HG03095 (cell line): ENCODE results near the gene PKNOX2.

ENCODE experiments used
- ATAC-seq: cut with Tn5 transposase; IDR thresholded peaks from one replicate; pipeline ENCODE4 v1.9.1; 2021; ENCODE audit warnings: moderate library complexity; ENCODE audit not compliant: unreplicated experiment

The PKNOX2 gene

DNA sequence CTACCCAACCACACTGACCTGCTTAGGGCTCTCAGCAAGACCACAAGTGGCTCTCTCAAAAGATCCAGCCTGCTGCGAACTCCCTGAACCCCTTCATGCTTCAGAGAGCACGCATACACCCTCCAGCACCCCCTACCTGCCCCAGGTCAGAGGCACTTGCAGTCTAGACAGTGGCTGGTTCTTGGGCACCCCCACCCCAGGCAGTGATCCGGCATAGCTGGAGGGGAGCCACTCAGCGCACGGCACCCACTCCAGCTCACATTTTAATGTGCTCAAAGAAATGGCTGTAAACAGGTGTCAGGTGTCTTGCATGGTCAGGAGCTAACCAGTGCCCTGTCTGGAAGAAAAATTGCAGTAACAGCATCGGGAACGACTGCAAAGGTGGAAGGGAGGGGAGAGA, 140.8 kb downstream of the PKNOX2 start:
- ATAC-seq = no peak

DNA sequence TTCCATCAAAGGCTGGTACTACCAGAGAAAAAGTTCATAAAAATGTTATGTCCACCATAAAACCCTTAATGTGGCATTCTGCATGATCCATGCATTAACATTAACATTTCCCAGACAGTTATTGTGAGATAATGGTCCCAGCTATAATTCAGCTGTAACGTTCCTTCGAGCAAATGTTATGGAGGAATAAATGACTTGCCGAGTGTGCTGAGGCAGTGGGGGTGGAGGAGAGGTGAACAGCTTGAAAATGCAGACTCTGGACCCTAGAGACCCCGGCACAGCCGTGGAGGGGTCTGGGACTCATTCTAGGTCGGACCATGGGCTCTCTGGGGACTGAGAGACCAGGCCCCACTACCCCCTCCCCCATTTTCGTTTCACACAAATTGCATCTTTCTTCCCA, 141.9 kb downstream of the PKNOX2 start:
- no peak for ATAC-seq

DNA sequence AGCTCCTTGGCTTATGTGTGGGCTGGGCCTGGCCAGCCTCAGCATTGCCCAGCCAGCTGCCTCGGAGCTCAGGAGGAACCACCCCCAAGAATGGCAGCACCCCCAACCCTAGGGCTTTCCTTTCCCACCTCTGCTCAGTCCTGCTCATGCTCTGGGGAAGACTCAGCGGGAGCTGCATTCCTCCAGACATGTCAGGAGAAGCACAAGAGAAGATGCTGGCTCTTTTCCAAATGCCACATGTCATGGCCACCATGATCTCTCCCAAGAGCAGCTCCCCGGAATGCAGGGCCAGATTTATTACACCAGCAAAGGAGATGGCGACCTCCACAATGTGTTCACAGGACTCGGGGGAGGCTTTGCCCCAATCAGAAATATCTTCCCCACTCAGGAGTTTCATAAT, 143.7 kb downstream of the PKNOX2 start:
- no peak for ATAC-seq

DNA sequence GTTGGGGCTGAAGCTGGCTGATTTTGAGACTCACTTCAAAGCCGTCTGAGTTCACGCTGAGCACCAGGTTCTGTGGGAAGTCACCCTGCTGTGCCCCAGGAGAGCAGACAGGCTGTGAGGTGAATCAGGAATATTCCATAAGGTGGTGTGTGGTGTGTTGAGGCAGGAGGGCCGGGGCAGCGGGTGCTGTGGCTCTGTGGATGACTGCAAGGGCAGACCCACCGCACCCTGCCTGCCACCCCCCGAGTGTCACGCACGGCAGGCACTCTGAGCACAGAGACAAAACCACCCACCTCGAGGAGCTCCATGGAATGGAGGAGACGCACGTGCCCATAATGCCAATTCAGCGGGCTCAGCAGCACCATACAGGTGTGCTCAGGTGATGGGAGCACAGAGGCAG, 147.8 kb downstream of the PKNOX2 start:
- ATAC-seq = no peak

DNA sequence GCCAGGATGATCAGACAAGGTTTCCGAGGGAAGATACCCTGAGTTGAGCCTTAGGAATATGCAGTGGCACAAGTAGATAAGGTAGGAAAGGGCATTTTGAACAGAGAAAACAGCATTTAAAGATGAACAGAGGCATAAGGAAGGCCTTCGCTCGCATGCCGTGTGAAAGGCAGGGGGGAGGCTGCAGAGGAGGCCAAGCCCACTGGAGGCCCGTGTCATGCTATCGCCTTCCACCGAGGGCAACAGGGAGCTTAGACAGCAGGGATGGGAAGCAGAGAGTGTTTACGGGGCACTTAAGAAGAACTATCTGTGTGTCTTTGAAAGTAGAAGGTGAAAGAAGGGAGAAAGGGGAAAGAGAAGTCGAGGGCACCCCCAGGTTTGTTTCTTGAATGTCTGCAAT, 148.3 kb downstream of the PKNOX2 start:
- ATAC-seq = no peak

DNA sequence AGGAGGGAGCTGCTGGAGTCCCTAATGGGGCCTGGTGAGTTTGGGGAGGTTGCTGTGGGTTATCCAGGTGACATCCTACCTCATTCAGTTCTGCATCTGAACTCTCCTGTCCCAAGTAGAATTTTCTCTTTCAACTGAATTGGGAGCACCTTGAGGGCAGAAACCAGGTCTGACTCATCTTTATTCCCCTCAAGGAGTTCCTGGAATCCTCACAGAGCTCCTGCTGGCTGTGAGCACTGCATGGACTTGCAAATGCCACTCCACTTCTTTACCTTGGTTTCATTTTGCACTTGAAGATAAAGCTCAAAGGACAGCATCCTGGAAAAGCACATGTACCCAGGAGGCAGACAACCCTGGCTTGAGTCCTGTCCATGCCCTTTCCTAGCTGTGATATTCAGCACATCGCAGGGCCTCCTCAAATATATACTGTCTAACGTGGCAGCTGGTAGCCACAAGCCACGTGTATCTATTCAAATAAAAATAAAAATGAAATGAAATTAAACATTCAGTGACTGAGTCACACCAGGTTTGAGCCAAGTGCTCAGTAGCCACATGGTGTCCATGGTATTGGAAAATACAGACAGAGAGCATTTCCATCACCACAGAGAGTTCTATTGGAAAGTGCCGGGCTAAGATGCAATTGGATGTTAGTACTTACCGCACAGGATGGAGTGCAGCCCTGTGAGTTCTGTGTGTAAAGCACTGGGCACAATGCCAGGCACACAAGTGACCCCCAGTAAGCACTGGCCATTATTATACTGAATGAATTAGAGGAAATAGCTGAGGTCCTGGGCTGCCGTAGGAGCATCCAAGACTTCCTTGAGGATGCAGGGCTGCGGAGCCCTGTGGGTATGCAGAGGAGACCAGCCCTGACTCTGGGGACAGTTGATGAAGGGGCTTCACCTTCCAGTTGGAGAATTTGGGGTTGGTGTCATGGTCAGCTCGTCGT, 149.0 kb downstream of the PKNOX2 start:
- no peak for ATAC-seq

DNA sequence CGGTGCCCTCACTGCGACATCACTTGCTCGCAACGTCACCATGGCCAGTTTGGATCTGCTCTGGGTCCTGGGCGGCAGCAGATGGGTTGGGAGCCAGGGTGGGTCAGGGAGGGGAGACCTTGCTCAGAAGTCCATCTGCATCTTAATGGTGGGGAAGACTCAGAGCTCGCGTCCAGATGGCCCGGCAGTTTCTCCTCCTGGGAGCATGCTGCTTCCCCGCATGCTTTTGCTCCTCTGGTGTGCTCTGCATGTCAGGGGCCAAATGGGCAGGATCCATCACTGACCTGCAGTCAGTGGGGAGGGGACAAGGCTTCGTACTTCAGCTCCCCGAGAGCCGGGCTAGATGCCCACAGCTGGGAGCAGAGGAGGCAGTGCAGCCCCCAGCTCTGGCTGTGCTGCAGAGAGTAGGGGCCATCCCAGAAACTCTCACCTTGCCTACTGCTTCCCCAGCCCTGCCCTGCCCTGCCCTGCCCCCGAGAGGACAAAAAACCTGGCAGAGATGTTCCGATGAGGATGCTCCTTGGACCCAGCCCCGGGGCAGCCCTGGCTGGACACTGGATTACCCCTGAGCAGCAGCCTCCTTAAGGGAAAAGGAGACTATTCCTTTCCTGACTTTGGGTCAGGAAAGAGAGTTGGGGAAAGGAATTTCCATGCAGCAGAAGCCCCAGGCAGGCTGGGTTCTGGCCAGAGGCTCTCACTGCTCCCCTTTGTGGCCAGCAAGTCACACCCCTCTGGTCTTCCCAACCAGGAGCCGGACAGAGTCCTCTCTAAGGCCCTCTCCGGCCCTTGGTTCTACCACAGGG, 149.9 kb downstream of the PKNOX2 start:
- ATAC-seq = no peak

DNA sequence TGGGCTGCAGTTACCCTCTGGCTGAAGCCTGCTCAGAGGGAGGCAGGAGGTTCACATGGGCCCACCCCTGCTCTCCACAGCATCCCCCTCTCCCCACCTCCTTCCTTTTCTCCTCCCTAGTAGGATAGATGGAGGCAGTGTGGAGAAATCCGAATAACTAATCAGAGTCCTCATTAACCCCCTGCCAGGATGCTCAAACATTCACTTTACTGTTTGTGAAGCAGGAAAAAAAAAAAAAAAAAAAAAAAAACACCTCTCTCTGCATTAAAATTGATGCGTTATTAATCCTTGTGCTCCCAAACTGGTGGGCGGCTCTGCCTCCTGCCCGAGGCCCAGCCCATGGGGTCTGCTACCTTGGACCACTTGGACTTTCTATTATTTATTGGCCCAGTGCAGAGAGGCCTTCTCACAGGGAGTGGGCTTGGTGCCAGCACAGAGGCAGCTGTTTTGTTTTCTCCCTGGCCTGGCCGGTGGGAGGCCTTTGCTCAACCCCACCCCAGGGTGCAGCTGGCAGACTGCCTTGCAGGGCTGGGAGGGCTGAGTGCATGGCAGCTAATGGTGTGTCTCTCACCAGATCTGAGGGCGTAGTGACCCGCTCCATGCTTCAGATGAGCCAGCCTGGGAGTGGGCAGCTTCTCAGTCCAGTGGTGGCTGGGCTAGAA, 150.7 kb downstream of the PKNOX2 start:
- ATAC-seq = no peak

DNA sequence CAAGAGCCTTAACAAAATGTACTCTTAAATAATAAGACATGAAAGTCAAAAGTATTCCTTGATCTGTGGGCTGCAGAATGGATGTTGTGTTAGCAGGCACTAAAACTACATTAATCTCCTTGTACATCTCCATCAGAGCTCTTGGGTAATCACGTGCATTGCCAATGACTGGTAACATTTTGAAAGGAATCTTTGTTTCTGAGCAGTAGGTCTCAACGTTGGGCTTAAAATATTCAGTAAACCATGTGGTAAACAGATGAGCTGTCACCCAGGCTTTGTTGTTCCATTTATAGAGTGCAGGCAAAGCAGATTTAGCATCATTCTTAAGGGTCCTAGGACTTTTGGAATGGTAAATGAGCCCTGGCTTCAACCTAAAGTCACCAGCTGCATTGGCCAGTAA, 152.9 kb downstream of the PKNOX2 start:
- no peak for ATAC-seq

DNA sequence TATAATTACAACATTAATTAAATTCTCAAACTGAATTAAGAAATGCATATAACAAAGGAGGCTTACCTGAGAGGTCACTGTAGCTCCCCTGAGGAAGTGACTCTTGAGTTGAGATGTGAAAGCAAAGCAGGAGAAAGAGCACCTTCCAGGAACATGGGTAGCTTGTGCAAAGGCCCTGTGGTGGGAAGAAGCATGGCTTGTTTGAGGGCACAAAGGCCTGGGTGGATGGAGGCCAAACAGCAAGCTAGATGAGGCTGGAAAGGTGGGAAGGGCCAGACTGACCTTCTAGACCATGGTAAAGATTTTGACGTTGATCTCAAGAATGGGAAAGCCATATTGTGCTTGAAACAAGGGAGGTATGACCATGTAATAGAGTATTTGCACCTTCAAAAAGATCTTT, 155.1 kb downstream of the PKNOX2 start:
- no peak for ATAC-seq

DNA sequence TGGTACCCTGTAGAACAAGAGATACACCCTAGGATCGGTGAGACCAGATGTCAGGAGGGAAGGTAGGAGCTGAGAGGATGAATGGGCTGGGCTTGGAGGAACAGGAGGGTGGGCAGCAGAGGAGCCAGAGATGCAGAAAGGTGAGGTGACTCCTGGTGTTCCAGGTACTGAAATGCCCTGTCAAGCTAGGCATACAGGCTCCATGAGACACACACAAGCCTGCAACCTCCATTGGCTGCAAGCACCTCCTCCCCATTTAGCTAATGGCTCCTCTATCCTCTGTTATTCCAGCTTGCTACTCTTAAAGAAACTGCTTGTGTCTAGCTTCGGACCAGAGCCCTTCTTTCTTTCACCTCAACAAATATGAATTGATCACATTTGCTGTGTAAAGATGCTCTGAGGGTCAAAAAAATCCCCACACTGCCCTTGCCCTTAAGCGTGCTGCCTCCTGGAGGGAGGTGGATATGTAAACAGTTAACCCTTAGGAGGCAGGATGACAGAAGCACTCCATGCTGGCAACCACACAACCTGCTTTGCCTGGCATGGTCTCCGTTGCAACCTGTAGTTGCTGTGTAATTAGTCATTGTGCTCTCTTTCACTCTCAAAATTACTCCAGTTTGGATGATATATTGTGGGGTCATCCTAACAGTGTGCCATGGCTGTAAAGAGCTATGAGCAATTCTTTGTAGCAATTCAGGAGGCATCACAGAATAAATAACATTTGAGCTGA, 156.0 kb downstream of the PKNOX2 start:
- ATAC-seq = no peak

DNA sequence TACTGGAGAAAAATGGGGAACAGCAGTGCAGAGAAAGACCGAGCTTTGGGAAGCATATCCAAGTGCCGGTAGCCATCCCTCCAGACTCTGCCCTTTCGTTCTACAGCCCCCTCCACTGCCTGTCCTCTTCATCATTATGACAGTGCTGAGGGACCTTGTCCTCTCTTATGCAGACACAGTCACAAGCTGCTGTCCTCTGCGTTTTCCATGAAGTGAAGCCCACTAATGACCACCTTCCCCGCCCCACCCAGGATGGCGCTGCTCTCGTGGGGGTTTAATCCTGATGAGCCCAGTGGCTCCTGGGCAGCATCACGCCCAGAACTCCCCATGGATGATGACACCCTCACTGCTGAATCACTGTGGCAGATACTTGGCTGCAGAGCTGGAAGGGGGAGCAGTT, 157.7 kb downstream of the PKNOX2 start:
- ATAC-seq = no peak

DNA sequence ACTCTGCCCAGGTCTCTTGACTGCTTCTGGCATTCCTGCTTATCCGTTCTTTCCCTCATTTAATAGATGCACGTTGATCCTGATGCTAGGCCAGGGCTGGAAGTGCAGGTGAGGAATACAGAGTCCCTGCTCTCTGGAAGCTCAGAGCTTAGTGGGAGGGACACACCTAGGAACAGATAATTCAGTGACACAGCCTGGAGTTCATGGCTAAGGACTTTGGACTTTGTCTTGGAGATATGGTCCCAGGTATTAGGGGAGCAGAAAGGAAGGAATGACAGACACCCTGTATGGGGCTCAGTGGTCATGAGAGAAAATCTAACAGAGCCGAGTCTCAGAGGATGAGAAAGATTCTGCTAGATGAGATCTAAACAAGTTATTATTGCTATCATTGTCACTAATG, 160.6 kb downstream of the PKNOX2 start:
- ATAC-seq = no peak

DNA sequence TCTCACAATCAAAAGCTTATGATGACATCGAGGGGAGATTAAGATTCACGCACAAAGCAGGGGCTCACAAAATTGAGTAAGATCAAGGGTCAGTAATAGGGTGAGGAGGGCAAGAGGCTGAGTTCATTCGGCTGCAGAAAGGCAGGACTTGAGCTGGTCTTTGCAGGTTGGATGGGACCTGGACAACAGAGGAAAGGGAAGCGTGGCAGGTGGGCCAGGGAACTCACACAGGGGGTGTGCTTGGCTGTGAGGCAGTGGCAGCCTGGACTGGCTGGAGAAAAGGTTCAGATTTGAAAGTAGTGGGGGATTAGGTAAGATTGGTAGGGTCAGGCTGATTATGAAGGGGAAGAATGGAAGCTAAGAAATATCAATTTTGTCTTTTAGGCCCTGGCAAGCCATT, 161.6 kb downstream of the PKNOX2 start:
- no peak for ATAC-seq

DNA sequence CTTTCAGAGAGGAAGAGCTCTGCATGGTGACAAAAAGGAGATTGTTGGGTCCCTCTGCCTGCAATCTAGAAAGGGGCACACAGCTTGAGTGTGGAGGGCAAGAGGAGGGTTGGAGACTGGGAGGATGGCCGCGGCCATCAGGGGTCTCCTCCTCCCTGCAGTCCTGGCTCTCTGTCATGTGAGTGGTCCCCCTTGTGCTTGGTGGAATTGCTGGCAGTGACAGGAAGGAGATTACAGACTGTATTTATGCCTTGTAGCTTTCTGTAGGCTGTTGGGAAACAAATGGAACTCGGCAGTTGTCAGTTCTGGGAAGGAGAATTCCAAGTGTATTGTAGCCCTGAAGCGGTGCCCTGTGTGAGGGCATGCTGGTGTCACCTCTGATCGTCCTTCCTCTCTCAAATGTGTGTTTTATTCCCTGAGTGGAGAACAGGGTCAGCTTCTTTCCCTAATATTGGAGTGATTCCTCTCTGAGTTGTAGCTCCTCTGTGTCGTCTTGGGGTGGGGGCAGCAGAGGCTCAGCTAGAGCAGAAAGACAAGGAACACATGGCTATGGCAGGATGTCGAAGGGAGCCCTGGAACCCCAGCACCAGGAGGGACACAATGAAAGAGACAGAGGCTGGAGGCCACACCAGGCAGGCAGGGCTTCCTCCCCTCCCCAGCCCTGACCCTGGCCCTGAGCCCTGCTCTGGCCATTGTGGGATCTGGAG, 163.1 kb downstream of the PKNOX2 start:
- no peak for ATAC-seq

DNA sequence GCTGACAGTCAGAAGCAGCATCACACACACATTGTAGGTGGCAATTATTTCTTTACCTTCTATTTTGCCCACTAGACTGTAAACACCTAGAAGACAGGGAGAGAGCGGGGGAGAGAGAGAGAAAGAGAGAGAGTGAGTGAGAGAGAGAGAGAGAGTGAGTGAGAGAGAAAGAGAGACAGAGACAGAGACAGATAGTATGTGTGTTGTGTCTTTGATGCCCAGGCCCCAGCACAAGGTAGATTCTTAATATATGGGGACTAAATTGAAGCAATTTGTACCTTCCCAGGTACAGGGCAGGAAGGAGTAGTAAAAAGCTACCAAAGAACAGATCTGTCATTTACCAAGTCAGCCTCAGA, 163.7 kb downstream of the PKNOX2 start:
- no peak for ATAC-seq

DNA sequence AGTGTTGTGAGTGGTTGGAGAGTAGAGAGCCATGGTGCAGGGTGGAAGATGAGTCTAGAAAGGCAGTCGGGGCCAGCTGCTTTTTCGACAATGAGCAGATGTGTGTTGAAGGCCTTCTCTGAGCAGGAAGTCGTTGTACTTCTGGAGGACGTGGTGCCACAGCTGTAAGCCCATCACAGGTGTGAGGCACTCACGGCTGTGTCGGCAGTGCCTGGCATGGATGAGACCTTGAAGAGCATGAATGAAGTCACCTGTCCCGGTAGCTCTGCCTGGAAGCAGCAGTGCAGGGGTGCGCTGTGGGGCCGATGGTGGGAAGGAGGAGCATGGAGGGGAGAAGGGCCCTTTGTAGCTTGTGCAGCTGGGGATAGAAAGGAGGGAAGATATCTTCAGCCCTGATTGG, 165.2 kb downstream of the PKNOX2 start:
- no peak for ATAC-seq

DNA sequence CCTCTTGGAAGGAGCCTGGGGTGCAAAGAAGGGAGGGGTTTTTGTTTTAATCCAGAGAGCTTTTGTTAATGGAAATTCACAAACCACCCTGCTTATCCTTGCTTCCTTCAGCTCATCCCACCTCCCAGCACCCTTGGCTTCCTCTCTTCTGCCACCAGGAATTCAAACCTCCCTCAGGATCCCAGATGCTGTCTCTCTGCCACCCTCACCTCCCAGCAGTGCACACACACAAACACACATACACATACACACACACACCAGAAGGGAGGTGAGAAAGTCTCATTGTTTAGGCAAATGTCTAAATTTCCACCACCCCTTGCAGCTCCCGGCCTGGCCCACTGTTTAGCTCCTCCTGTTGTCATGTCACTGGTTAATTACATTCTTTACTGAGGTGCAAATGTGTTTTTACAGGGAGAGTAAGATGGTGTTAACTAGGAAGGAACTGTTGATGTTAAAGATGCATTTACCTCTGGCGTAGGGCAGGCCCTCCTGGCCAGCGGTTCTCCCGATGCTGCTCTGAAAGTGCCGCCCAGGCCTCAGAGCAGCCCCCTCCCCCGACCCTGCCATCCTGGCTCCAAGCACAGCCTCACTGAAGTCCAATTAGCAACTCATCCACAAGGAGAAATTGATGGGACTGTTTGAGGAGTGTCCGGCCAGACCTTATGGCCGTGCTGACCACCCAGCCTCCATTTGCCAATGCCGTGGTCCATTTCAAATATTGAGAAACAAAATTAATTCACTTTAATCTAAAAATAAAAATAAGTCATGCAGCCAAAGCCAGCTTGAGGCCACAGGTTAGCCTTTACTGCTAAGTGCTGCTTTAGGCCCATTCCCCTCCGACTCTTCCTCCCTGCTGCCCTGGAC, 166.1 kb downstream of the PKNOX2 start:
- no peak for ATAC-seq

DNA sequence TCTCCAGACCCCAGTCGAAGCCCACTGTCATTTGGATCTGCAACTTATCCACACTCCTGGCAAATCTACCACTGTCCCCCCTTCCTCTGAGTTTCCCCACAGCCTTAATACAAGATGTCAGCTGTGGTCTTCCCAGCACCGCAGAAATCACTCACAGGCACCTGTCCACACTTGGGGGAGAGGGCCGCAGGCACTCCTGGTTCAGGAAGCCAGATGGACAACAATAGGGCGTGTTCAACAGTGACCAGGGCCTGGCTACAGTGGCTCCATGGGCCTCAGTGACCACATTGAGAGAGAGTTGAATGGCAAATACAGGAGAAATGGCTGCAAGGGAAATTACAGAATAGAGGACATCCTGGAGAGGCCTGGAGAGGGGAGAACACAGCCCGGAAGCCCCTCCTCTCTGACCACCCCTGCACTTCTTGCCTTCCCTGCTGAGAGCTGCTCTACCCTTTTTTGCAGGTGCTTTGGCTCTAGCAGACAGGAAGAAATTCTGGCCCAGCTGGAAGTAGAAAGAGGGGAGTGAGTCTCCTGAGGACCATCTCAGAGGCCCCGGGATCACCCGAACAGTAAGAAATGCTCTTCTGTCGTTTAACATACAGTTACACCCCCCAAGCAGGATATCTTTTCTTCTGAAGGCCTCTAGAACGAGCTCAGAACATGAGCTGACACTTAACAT, 166.9 kb downstream of the PKNOX2 start:
- no peak for ATAC-seq
